SK-N-SH treated with all-trans-retinoic acid at 6 μM for 48 hours (cell line): Measurements from ENCODE around the gene USP48.

ENCODE experiments used
- ATAC-seq: fragments of 200-7000 bp; cut with Tn5 transposase; 3 replicates; pipeline ENCODE4 v1.9.1; 2020; ENCODE audit warnings: mild to moderate bottlenecking, moderate library complexity
- BACH2 ChIP-seq: fragments of 250-450 bp; sonication (Bioruptor Pico); IDR thresholded peaks from 2 replicates; pipeline ENCODE4 v1.9.0; 2021; ENCODE audit warnings: mild to moderate bottlenecking, borderline replicate concordance
- CSDC2 ChIP-seq: fragments of 250-450 bp; sonication (Bioruptor Pico); IDR thresholded peaks from 2 replicates; pipeline ENCODE4 v1.5.0; 2020; ENCODE audit warnings: mild to moderate bottlenecking, moderate library complexity
- CSRNP3 ChIP-seq: fragments of 250-450 bp; sonication (Bioruptor Pico); IDR thresholded peaks from 2 replicates; pipeline ENCODE4 v1.5.1; 2021; ENCODE audit warnings: mild to moderate bottlenecking, moderate library complexity
- GLIS3 ChIP-seq: fragments of 250-450 bp; sonication (Bioruptor Pico); IDR thresholded peaks from 2 replicates; pipeline ENCODE4 v1.5.0; 2020; ENCODE audit warnings: mild to moderate bottlenecking, moderate library complexity
- ISL1 ChIP-seq: fragments of 250-450 bp; sonication (Bioruptor Pico); IDR thresholded peaks from 2 replicates; pipeline ENCODE4 v2.1.2; 2022; ENCODE audit warnings: mild to moderate bottlenecking, moderate library complexity
- OSR1 ChIP-seq: fragments of 250-450 bp; sonication (Bioruptor Pico); IDR thresholded peaks from 2 replicates; pipeline ENCODE4 v1.8.0; 2022; ENCODE audit warnings: moderate library complexity, mild to moderate bottlenecking, inconsistent platforms
- POU6F1 ChIP-seq: fragments of 250-450 bp; sonication (Bioruptor Pico); IDR thresholded peaks from 2 replicates; pipeline ENCODE4 v1.8.0; 2021; ENCODE audit warnings: low read depth, mild to moderate bottlenecking, moderate library complexity, borderline replicate concordance
- RARB ChIP-seq: fragments of 250-450 bp; sonication (Bioruptor Pico); IDR thresholded peaks from 2 replicates; pipeline ENCODE4 v1.8.0; 2021; ENCODE audit warnings: mild to moderate bottlenecking, moderate library complexity
- SNAI2 ChIP-seq: fragments of 250-450 bp; sonication (Bioruptor Pico); IDR thresholded peaks from 2 replicates; pipeline ENCODE4 v1.5.0; 2020; ENCODE audit warnings: mild to moderate bottlenecking, moderate library complexity
- TCF4 ChIP-seq: fragments of 250-450 bp; sonication (Bioruptor Pico); IDR thresholded peaks from 2 replicates; pipeline ENCODE4 v1.8.0; 2021; ENCODE audit warnings: mild to moderate bottlenecking, moderate library complexity, borderline replicate concordance
- ZNF565 ChIP-seq: fragments of 450-650 bp; formaldehyde crosslinking; conservative IDR thresholded peaks from 2 replicates; pipeline ENCODE4 v1.5.0; 2020; ENCODE audit warnings: low read depth, mild to moderate bottlenecking, moderate library complexity
- ZNF70 ChIP-seq: fragments of 450-650 bp; formaldehyde crosslinking; IDR thresholded peaks from 2 replicates; pipeline ENCODE4 v1.5.0; 2020; ENCODE audit warnings: mild to moderate bottlenecking, moderate library complexity
- ZNF8 ChIP-seq: fragments of 450-650 bp; formaldehyde crosslinking; IDR thresholded peaks from 2 replicates; pipeline ENCODE4 v1.5.0; 2020; ENCODE audit warnings: mild to moderate bottlenecking, moderate library complexity
- TF ChIP-seq, protein P1 (sequence below): fragments of 250-450 bp; sonication (Bioruptor Pico); IDR thresholded peaks from 2 replicates; pipeline ENCODE4 v1.5.1; 2020; ENCODE audit warnings: low read depth, mild to moderate bottlenecking, moderate library complexity
- TF ChIP-seq, protein P2 (sequence below): fragments of 250-450 bp; sonication (Bioruptor Pico); IDR thresholded peaks from 2 replicates; pipeline ENCODE4 v1.5.0; 2020; ENCODE audit warnings: mild to moderate bottlenecking, moderate library complexity

The USP48 gene

DNA sequence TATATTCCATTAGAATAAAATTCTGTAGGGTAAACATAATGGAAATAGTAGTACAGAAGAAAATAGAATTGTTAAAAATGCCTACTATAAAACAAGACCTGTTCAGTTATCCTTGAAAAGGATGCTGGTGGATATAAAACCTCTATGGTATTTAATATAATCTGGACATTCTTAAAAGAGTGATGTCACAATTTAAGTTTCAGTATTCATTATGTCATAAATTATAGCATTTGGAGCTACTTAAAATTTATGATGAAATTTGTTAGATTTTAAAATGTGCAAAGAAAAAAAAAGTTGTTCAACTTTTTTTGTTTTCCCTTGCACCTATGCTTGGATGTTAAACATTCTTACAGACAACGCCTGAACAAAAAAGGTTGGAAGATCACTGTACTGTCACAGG is 50.3 kb downstream of the USP48 start:
- TF ChIP-seq ZNF8 (CRISPR knock-in tag) (no peak), RARB (CRISPR knock-in tag) (no peak), OSR1 (CRISPR knock-in tag) (no peak), CSRNP3 (CRISPR knock-in tag) (no peak), ZNF565 (CRISPR knock-in tag) (no peak), TCF4 (no peak), GLIS3 (no peak), CSDC2 (CRISPR knock-in tag) (no peak), ZNF70 (CRISPR knock-in tag) (no peak), BACH2 (CRISPR knock-in tag) (no peak), SNAI2 (no peak)
- TF ChIP-seq, protein P1, sequence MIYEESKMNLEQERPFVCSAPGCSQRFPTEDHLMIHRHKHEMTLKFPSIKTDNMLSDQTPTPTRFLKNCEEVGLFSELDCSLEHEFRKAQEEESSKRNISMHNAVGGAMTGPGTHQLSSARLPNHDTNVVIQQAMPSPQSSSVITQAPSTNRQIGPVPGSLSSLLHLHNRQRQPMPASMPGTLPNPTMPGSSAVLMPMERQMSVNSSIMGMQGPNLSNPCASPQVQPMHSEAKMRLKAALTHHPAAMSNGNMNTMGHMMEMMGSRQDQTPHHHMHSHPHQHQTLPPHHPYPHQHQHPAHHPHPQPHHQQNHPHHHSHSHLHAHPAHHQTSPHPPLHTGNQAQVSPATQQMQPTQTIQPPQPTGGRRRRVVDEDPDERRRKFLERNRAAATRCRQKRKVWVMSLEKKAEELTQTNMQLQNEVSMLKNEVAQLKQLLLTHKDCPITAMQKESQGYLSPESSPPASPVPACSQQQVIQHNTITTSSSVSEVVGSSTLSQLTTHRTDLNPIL (CRISPR knock-in tag) = no peak
- TF ChIP-seq, protein P2, sequence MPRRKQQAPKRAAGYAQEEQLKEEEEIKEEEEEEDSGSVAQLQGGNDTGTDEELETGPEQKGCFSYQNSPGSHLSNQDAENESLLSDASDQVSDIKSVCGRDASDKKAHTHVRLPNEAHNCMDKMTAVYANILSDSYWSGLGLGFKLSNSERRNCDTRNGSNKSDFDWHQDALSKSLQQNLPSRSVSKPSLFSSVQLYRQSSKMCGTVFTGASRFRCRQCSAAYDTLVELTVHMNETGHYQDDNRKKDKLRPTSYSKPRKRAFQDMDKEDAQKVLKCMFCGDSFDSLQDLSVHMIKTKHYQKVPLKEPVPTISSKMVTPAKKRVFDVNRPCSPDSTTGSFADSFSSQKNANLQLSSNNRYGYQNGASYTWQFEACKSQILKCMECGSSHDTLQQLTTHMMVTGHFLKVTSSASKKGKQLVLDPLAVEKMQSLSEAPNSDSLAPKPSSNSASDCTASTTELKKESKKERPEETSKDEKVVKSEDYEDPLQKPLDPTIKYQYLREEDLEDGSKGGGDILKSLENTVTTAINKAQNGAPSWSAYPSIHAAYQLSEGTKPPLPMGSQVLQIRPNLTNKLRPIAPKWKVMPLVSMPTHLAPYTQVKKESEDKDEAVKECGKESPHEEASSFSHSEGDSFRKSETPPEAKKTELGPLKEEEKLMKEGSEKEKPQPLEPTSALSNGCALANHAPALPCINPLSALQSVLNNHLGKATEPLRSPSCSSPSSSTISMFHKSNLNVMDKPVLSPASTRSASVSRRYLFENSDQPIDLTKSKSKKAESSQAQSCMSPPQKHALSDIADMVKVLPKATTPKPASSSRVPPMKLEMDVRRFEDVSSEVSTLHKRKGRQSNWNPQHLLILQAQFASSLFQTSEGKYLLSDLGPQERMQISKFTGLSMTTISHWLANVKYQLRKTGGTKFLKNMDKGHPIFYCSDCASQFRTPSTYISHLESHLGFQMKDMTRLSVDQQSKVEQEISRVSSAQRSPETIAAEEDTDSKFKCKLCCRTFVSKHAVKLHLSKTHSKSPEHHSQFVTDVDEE (CRISPR knock-in tag) = no peak
- ATAC-seq = no peak

- no peak for TF ChIP-seq CSRNP3 (CRISPR knock-in tag)
- 0 out of 2 replicates have a peak, but pooled peaks have one; percentile 22 for TF ChIP-seq TCF4
- TF ChIP-seq ZNF8 (CRISPR knock-in tag) = no peak
- peak; percentile 85 for TF ChIP-seq ISL1 (CRISPR knock-in tag)
- TF ChIP-seq, protein P2 (CRISPR knock-in tag) = no peak
- no peak for TF ChIP-seq OSR1 (CRISPR knock-in tag)
- no peak for ATAC-seq
These were observed 57.1 kb downstream of the USP48 start for GRCh38 chr1:21725748-21726392.

- ATAC-seq = no peak
- TF ChIP-seq SNAI2 (no peak), ZNF70 (CRISPR knock-in tag) (no peak)
- TF ChIP-seq, protein P1 (CRISPR knock-in tag) = no peak
These were observed 58.4 kb downstream of the USP48 start for GRCh38 chr1:21724570-21724969.

- no peak for ATAC-seq
- TF ChIP-seq GLIS3 (no peak), POU6F1 (no peak), ISL1 (CRISPR knock-in tag) (no peak), CSRNP3 (CRISPR knock-in tag) (no peak)
- TF ChIP-seq, protein P2 (CRISPR knock-in tag) = no peak
These were observed 58.9 kb downstream of the USP48 start for GRCh38 chr1:21724098-21724497.
